Measurements from ENCODE around the gene CCDC78.
A peak's percentile ranks its signal among the peaks of the same experiment; 100 is the strongest.

The CCDC78 gene

GRCh38 chr16:736936-737481 lies 10.8 kb upstream of the CCDC78 start:
- no peak for DNase-seq (ENCODE audit: low read depth)

GRCh38 chr16:735982-736453 lies 9.8 kb upstream of the CCDC78 start:
- DNase-seq (ENCODE audit: low read depth), result no peak

GRCh38 chr16:734981-735881 lies 9.0 kb upstream of the CCDC78 start:
- no peak for DNase-seq (ENCODE audit: low read depth)

GRCh38 chr16:734208-734980 lies 8.2 kb upstream of the CCDC78 start:
- no peak for DNase-seq (ENCODE audit: low read depth)

GRCh38 chr16:733382-734207 lies 7.4 kb upstream of the CCDC78 start:
- DNase-seq (ENCODE audit: low read depth), result no peak

- DNase-seq (ENCODE audit: low read depth), result peak; percentile 22
Observed at GRCh38 chr16:732936-733335, 6.7 kb upstream of the CCDC78 start.

GRCh38 chr16:732332-732731 lies 6.1 kb upstream of the CCDC78 start:
- DNase-seq (ENCODE audit: low read depth), result no peak

- no peak for DNase-seq (ENCODE audit: low read depth)
Observed at GRCh38 chr16:730666-731509, 4.6 kb upstream of the CCDC78 start.

- DNase-seq (ENCODE audit: low read depth), result no peak
Observed at GRCh38 chr16:729768-730665, 3.8 kb upstream of the CCDC78 start.

- DNase-seq (ENCODE audit: low read depth), result no peak
Observed at GRCh38 chr16:728890-729744, 2.9 kb upstream of the CCDC78 start.

GRCh38 chr16:728131-728889 lies 2.1 kb upstream of the CCDC78 start:
- peak; percentile 90 for DNase-seq (ENCODE audit: low read depth)

- no peak for DNase-seq (ENCODE audit: low read depth)
Observed at GRCh38 chr16:727291-727977, 1.2 kb upstream of the CCDC78 start.

GRCh38 chr16:726188-726437 lies 130 bp downstream of the CCDC78 start:
- no peak for DNase-seq (ENCODE audit: low read depth)

GRCh38 chr16:725463-726187 lies 618 bp downstream of the CCDC78 start:
- DNase-seq (ENCODE audit: low read depth), result no peak

GRCh38 chr16:725041-725376 lies 1.2 kb downstream of the CCDC78 start:
- DNase-seq (ENCODE audit: low read depth), result no peak

- no peak for DNase-seq (ENCODE audit: low read depth)
Observed at GRCh38 chr16:724188-725040, 1.8 kb downstream of the CCDC78 start.
